ENCODE measurements around the gene TMEM95. TPM values are rescaled to one million over a fixed set of nuclear protein-coding genes. Genes with fewer than 3 reads are reported as not detected.

TMEM95 gene
- total and polyA plus RNA-seq, 10 of the 15 experiments (the other 5 are each of a cell fraction or from before 2014, with no cell fraction given) = 0.05 to 0.28 TPM; not detected in 8

GRCh38 chr17:7314719-7315569 lies 40.0 kb upstream of the TMEM95 start, which contains the start of gene GPS2 (continued):
- TF ChIP-seq MAX (IDR thresholded peaks at IDR 0.05; ENCODE audit: low read depth, low read length) (peak; percentile 76; the same call in 1 of the 2 replicates), USF1 (IDR thresholded peaks at IDR 0.05; ENCODE audit: borderline replicate concordance, extremely low read length, insufficient read depth, low read depth, low read length) (peak; percentile 77), BCL3 (IDR thresholded peaks at IDR 0.05; ENCODE audit: borderline replicate concordance, insufficient read depth, low read depth, low read length, poor library complexity, severe bottlenecking) (peak; percentile 62), ZBTB11 (CRISPR knock-in tag; IDR thresholded peaks at IDR 0.05) (peak; percentile 57), SMARCA5 (IDR thresholded peaks at IDR 0.05) (peak; percentile 81; the same call in 1 of the 2 replicates), E2F4 (IDR thresholded peaks at IDR 0.05; ENCODE audit: low read depth, low read length) (peak; percentile 52; the same call in 1 of the 2 replicates), MYB (IDR thresholded peaks at IDR 0.05; ENCODE audit: borderline replicate concordance, low read depth, low read length) (no peak), PAX5 (IDR thresholded peaks at IDR 0.05; ENCODE audit: borderline replicate concordance, low read depth, low read length) (peak; percentile 4; the same call in 1 of the 2 replicates), STAT3 (IDR thresholded peaks at IDR 0.05; ENCODE audit: low read depth, low read length) (no peak), ZNF207 (IDR thresholded peaks at IDR 0.05; ENCODE audit: borderline replicate concordance) (no peak), KDM1A (IDR thresholded peaks at IDR 0.05; ENCODE audit: borderline replicate concordance) (no peak), E2F8 (IDR thresholded peaks at IDR 0.05; ENCODE audit: low read depth, partially characterized antibody) (no peak), PRDM15 (CRISPR knock-in tag; IDR thresholded peaks at IDR 0.05) (no peak)

Measured in GM12878 (cell line).